GM12878 (cell line): ENCODE results near the gene SURF4. TPM values are rescaled to one million over a fixed set of nuclear protein-coding genes. Genes with fewer than 3 reads are reported as not detected.

ENCODE experiments used
- CBFB ChIP-seq: IDR thresholded peaks from 2 replicates; pipeline ENCODE4 v1.6.1; 2016; ENCODE audit warnings: antibody characterized with exemption, low read depth
- CEBPB ChIP-seq, 2 experiments: fragments of 150-350 bp in 1 of 2; IDR thresholded peaks; 2 replicates each; pipeline ENCODE4 v1.6.1; 2012 to 2014; ENCODE audit warnings: low read depth in 2 of 2, low read length in 2 of 2, borderline replicate concordance in 1 of 2, inconsistent platforms in 1 of 2
- CHD2 ChIP-seq: IDR thresholded peaks from 2 replicates; pipeline ENCODE4 v1.6.1; 2011; ENCODE audit warnings: low read depth, low read length, improper control_type of control experiment, borderline replicate concordance
- E2F8 ChIP-seq: fragments of 450-650 bp; IDR thresholded peaks from 2 replicates; pipeline ENCODE4 v1.6.1; 2018; ENCODE audit warnings: mild to moderate bottlenecking, low read depth, moderate library complexity; ENCODE audit not compliant: partially characterized antibody
- ETV6 ChIP-seq, 2 experiments: fragments of 450-650 bp in 1 of 2; IDR thresholded peaks in 1 of 2; conservative IDR thresholded peaks in 1 of 2; 2 replicates each; pipeline ENCODE4 v1.6.1; 2014; ENCODE audit warnings: antibody characterized with exemption in 1 of 2, borderline replicate concordance in 1 of 2, low read depth in 1 of 2, mild to moderate bottlenecking in 1 of 2, moderate library complexity in 1 of 2
- GABPA ChIP-seq: IDR thresholded peaks from 2 replicates; pipeline ENCODE4 v1.6.1; 2014; ENCODE audit warnings: antibody characterized with exemption, low read depth, mild to moderate bottlenecking, inconsistent platforms
- HCFC1 ChIP-seq: fragments of 150-350 bp; IDR thresholded peaks from 2 replicates; pipeline ENCODE4 v1.6.1; 2014; ENCODE audit warnings: low read length
- IKZF1 ChIP-seq: fragments of 450-650 bp; conservative IDR thresholded peaks from 2 replicates; pipeline ENCODE4 v1.6.1; 2017; ENCODE audit warnings: antibody characterized with exemption, mild to moderate bottlenecking
- LARP7 ChIP-seq: fragments of 450-650 bp; IDR thresholded peaks from 2 replicates; pipeline ENCODE4 v1.6.1; 2017; ENCODE audit warnings: mild to moderate bottlenecking
- MEF2A ChIP-seq: IDR thresholded peaks from 2 replicates; pipeline ENCODE4 v1.6.1; 2011; ENCODE audit warnings: low read depth, mild to moderate bottlenecking, low read length, moderate library complexity; ENCODE audit not compliant: insufficient read depth
- NBN ChIP-seq: fragments of 450-650 bp; IDR thresholded peaks from 2 replicates; pipeline ENCODE4 v1.6.1; 2016
- NFXL1 ChIP-seq: fragments of 450-650 bp; IDR thresholded peaks from 2 replicates; pipeline ENCODE4 v1.6.1; 2017; ENCODE audit warnings: antibody characterized with exemption, mild to moderate bottlenecking, borderline replicate concordance
- REST ChIP-seq: IDR thresholded peaks from 2 replicates; pipeline ENCODE4 v1.6.1; 2012; ENCODE audit warnings: mild to moderate bottlenecking, low read depth, low read length
- RUNX3 ChIP-seq: IDR thresholded peaks from 2 replicates; pipeline ENCODE4 v1.6.1; 2012; ENCODE audit warnings: low read length, inconsistent platforms
- SREBF1 ChIP-seq: IDR thresholded peaks from 2 replicates; pipeline ENCODE4 v1.6.1; 2012; ENCODE audit warnings: mild to moderate bottlenecking, low read length
- STAT3 ChIP-seq: IDR thresholded peaks from 2 replicates; pipeline ENCODE4 v1.6.1; 2011; ENCODE audit warnings: low read depth, low read length, improper control_type of control experiment
- TCF12 ChIP-seq: IDR thresholded peaks from 2 replicates; pipeline ENCODE4 v1.6.1; 2011; ENCODE audit warnings: low read depth, mild to moderate bottlenecking, low read length
- USF1 ChIP-seq: IDR thresholded peaks from 2 replicates; pipeline ENCODE4 v1.6.1; 2011; ENCODE audit warnings: borderline replicate concordance, low read depth, mild to moderate bottlenecking, moderate library complexity, mixed read lengths, low read length; ENCODE audit not compliant: insufficient read depth; ENCODE audit errors: extremely low read length
- WRNIP1 ChIP-seq: IDR thresholded peaks from 2 replicates; pipeline ENCODE4 v1.6.1; 2011; ENCODE audit warnings: low read depth, low read length, improper control_type of control experiment, borderline replicate concordance
- ZNF622 ChIP-seq: fragments of 450-650 bp; IDR thresholded peaks from 2 replicates; pipeline ENCODE4 v1.6.1; 2017; ENCODE audit warnings: mild to moderate bottlenecking, inconsistent platforms
- polyA plus RNA-seq, 11 experiments: library from polyadenylated mRNA; depleted of rRNA in 4 of 11; unstranded in 6 of 11; stranded (reverse) in 5 of 11; fragments of >200 nt; fragmentation: Nextera tagmentation in 4 of 11; fragmentation: Illumina TruSeq in 1 of 11; extraction: Ambion mirVana in 4 of 11; extraction: Trizol in 1 of 11; gene quantifications; 1 replicate in 1 of 11; 2 replicates in 10 of 11; pipeline versions ENCODE4 v1.2.1 to v1.2.3, GENCODE V29; 2011 to 2016; ENCODE audit warnings: inconsistent platforms in 2 of 11, missing spikeins in 2 of 11, low read depth in 1 of 11
- total RNA-seq, 4 experiments: library from RNA; depleted of rRNA in 3 of 4; stranded (reverse); fragments of >200 nt in 3 of 4; fragmentation: Illumina TruSeq in 1 of 4; extraction: Trizol in 1 of 4; gene quantifications; 2 replicates each; pipeline versions ENCODE4 v1.2.1 to v1.2.3, GENCODE V29; 2013 to 2021
- TF ChIP-seq, protein P1 (sequence below): fragments of 450-650 bp; IDR thresholded peaks from 2 replicates; pipeline ENCODE4 v1.6.1; 2017; ENCODE audit warnings: low read depth, mild to moderate bottlenecking, moderate library complexity

The SURF4 gene
- total and polyA plus RNA-seq, 10 of the 15 experiments (the other 5 are each of a cell fraction or from before 2014, with no cell fraction given), result 6.4 to 134 (median 78.7) TPM

DNA sequence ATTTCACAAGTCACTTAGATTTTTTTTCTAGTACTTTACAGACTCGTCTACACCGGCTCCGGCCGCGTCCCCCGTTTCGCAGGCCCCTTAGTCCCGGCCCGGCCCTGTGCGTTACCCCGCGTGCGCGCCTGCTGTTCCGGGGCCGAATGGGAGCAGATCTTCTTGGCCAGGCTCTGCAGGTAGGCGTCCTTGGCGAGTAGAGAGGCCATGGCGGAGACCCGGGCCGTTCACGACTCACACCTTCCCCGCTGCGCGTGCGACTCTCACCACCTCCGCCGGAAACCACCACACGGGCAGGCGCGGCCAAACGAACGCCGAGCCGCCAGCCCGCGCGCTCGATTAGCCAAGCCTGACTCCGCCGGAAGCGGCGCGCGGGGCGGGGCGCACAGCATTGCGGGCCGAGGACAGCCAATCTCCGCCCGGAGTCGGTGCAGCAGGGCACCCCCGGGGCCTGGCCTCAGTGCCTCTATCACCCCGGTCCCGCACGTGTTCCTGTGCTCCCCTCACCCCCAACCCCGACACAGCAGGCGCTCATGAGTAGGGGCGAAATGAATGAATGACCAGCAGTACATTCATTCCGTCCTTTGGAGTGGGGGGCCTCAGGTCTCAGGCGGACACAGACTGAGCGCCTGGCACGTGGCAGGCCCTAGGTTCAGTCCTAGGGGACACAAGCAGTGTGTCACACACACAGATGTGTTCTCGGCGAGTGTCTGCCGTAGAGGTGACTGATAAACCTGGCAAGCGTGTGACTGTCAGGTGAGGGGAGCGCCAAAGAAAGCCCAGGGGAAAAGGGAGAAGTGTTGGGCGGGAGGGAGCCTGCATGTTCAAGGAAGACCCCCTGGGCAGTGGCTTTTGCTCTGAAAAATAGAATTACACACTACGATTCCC, 39.7 kb downstream of the SURF4 start, which contains the start of gene SURF6 (continued):
- peak; percentile 87 for TF ChIP-seq IKZF1
- TF ChIP-seq CEBPB (IDR thresholded peaks at IDR 0.05; ENCODE audit: borderline replicate concordance in 1 of 2, low read depth in 2 of 2, low read length in 2 of 2), result peak in 1 of 2 experiments; percentile 26; a peak in 1 of 4 replicates
- no peak for TF ChIP-seq ETV6 (conservative IDR thresholded peaks at IDR 0.05 in 1 of 2, IDR thresholded peaks at IDR 0.05 in 1 of 2; ENCODE audit: borderline replicate concordance in 1 of 2, low read depth in 1 of 2)
- peak; percentile 82 for TF ChIP-seq HCFC1
- TF ChIP-seq WRNIP1, result no peak
- TF ChIP-seq SREBF1, result 0 out of 2 replicates have a peak, but pooled peaks have one; percentile 16
- TF ChIP-seq STAT3, result no peak
- peak; percentile 39 for TF ChIP-seq USF1
- peak; percentile 92 for TF ChIP-seq RUNX3
- 0 out of 2 replicates have a peak, but pooled peaks have one; percentile 21 for TF ChIP-seq REST
- peak; percentile 79 for TF ChIP-seq TCF12
- TF ChIP-seq CHD2, result peak; percentile 76
- 0 out of 2 replicates have a peak, but pooled peaks have one; percentile 51 for TF ChIP-seq MEF2A
- TF ChIP-seq ZNF622, result no peak
- TF ChIP-seq LARP7, result peak; percentile 69; the same call in 1 of the 2 replicates
- TF ChIP-seq CBFB, result peak; percentile 88
- TF ChIP-seq, protein P1, sequence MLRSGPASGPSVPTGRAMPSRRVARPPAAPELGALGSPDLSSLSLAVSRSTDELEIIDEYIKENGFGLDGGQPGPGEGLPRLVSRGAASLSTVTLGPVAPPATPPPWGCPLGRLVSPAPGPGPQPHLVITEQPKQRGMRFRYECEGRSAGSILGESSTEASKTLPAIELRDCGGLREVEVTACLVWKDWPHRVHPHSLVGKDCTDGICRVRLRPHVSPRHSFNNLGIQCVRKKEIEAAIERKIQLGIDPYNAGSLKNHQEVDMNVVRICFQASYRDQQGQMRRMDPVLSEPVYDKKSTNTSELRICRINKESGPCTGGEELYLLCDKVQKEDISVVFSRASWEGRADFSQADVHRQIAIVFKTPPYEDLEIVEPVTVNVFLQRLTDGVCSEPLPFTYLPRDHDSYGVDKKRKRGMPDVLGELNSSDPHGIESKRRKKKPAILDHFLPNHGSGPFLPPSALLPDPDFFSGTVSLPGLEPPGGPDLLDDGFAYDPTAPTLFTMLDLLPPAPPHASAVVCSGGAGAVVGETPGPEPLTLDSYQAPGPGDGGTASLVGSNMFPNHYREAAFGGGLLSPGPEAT, result peak; percentile 97
- TF ChIP-seq E2F8, result peak; percentile 24
- TF ChIP-seq NFXL1, result no peak
- peak; percentile 51; the same call in 1 of the 2 replicates for TF ChIP-seq NBN
- peak; percentile 89 for TF ChIP-seq GABPA
